ENCODE measurements around the gene RTP3. TPM values are rescaled to one million over a fixed set of nuclear protein-coding genes. Genes with fewer than 3 reads are reported as not detected.

The RTP3 gene
- total and polyA plus RNA-seq, 7 donors: not detected

DNA sequence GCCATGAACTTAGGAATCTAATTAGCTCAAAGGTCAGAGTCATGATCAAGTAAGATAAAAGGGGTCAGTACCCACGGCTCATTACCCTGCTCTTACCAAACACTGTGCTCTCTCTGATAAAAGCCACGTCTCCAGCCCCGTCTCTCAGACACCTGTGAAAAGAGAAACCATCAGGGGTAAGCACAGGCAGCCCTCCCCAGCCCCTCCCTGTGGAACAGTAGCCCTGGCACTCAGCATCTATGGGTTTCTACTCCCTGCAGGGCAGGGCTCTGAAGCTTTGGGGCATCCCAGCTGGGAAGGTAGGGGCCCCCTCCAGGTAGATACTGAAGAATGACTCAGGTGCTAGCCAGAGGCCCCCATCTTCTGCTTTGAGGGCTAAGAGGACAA is 43.6 kb upstream of the RTP3 start:
- Histone ChIP-seq H3K27me3 (no peaks in the 10 kb centered on the region), H3K36me3 (no peaks in the 10 kb centered on the region), H3K9me3 (no peaks in the 10 kb centered on the region), H3K4me1 (no peaks in the 10 kb centered on the region), H3K27ac (no peak overlapping the region), H3K4me3 (no peak overlapping the region)
- intact Hi-C loops (cut with DNase I): no loop called here
- no peak for DNase-seq
- TF ChIP-seq, protein P1, sequence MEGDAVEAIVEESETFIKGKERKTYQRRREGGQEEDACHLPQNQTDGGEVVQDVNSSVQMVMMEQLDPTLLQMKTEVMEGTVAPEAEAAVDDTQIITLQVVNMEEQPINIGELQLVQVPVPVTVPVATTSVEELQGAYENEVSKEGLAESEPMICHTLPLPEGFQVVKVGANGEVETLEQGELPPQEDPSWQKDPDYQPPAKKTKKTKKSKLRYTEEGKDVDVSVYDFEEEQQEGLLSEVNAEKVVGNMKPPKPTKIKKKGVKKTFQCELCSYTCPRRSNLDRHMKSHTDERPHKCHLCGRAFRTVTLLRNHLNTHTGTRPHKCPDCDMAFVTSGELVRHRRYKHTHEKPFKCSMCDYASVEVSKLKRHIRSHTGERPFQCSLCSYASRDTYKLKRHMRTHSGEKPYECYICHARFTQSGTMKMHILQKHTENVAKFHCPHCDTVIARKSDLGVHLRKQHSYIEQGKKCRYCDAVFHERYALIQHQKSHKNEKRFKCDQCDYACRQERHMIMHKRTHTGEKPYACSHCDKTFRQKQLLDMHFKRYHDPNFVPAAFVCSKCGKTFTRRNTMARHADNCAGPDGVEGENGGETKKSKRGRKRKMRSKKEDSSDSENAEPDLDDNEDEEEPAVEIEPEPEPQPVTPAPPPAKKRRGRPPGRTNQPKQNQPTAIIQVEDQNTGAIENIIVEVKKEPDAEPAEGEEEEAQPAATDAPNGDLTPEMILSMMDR (IDR thresholded peaks at IDR 0.05): no peak
- no peak for TF ChIP-seq POLR2AphosphoS5 (IDR thresholded peaks at IDR 0.05)
- TF ChIP-seq POLR2A (IDR thresholded peaks at IDR 0.05): no peak
- TF ChIP-seq EP300 (IDR thresholded peaks at IDR 0.05): no peak
- WGBS, 2 donors: 33 to 51% methylated on average over 3 of the region's 3 CpGs

DNA sequence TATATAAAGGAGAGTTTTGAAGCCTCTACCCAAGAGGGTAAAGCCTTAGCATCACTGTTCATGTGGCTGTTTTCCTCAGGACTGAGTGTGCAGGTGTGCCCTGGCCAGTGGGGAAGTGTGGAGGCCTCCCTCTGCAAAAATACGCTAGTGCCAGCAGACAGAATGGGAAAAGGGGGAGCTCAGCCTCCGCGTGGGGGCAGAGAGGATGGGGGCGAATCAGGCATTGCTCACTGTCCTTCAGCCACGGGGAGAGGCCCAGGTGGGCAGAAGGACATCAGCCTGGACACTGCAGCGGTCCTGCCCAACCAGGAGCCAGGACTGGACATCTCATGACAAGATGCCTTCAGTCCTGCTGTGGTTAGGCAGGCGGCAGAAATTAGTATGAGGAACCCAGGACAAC is 43.2 kb upstream of the RTP3 start:
- H3K9me3 ChIP-seq: no peaks in the 10 kb centered on the region
- H3K4me1 ChIP-seq: no peaks in the 10 kb centered on the region
- H3K4me3 ChIP-seq: no peak overlapping the region
- TF ChIP-seq POLR2AphosphoS5 (IDR thresholded peaks at IDR 0.05) (no peak), POLR2A (IDR thresholded peaks at IDR 0.05) (no peak), EP300 (IDR thresholded peaks at IDR 0.05) (no peak)
- TF ChIP-seq, protein P1 (IDR thresholded peaks at IDR 0.05): no peak
- no peak overlapping the region for H3K27ac ChIP-seq
- WGBS, 2 donors: 85 to 87% methylated on average over 7 of the region's 7 CpGs
- H3K27me3 ChIP-seq: no peaks in the 10 kb centered on the region
- no peaks in the 10 kb centered on the region for H3K36me3 ChIP-seq
- no peak for DNase-seq
- intact Hi-C loops (cut with DNase I): no loop called here

DNA sequence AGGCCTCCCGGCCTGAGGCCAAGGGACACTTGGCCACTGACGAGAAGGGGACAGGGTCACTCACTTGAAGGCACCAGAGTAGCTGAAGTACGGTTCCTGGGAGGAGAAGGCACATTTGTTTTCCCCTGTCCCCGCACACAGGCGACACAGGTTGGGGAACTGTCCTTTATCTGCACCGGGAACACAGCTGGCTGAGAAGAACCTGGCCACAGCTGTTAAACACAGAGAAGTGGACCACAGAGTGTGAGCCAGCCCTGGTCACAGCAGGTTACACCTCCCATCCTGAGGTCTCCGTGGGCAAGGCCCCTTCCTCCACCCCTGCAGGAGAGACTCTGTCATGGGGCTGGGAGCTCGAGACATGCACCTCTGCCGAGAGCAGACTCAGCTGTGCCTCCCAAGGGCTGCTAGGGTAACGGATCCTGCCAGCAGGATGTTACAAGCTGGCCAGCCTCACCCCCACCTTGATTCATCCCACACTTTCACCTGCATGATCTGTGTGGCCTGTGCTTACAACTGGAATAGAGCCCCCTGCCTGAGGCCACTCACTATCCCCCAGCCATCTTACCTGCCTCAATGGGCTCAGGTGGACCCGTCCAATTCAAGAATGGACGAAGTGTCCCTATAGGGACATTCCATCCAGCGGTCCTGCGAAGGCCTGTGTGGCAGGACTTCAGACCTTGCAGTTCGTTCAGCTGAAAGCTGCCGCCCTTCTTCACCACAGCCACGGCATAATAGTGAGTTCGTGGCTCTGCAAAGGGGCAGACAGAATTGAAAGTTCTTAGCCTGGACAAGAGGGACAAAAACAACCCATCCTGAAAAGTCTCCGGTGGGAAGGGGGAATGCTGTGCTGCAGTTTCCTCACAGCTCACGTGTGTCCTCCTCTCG is 42.3 kb upstream of the RTP3 start:
- H3K4me3 ChIP-seq: no peak overlapping the region
- 91 to 92% methylated on average over 21 of the region's 21 CpGs for WGBS, 2 donors
- H3K27ac ChIP-seq: no peak overlapping the region
- no peak for DNase-seq
- H3K4me1 ChIP-seq: no peaks in the 10 kb centered on the region
- no peaks in the 10 kb centered on the region for H3K36me3 ChIP-seq
- no peak for TF ChIP-seq POLR2A (IDR thresholded peaks at IDR 0.05)
- TF ChIP-seq, protein P1 (IDR thresholded peaks at IDR 0.05): no peak
- intact Hi-C loops (cut with DNase I): no loop called here
- H3K9me3 ChIP-seq: no peaks in the 10 kb centered on the region
- no peaks in the 10 kb centered on the region for H3K27me3 ChIP-seq

DNA sequence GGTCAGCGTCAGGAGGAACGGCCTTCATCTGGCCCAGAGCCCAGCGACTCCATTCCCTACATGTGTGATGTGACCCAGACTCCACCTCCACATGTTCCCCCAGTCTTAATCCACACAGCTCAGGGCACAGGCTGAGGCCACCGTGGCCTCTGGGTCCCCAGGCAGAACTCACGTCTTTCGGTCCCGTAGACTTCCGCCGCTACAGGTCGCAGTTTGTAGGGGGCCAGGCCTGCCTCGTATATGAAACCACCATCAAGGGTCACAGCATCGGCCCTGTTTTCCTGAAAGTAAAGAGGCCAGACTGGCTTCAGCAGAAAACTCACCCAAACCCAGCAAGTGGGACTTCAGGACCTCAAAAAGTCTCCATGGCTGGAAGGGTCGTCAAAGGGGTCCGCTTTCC is 41.7 kb upstream of the RTP3 start:
- intact Hi-C loops (cut with DNase I): no loop called here
- no peak overlapping the region for H3K27ac ChIP-seq
- TF ChIP-seq EP300 (IDR thresholded peaks at IDR 0.05) (no peak), POLR2AphosphoS5 (IDR thresholded peaks at IDR 0.05) (no peak), POLR2A (IDR thresholded peaks at IDR 0.05) (no peak)
- TF ChIP-seq, protein P1 (IDR thresholded peaks at IDR 0.05): no peak
- no peaks in the 10 kb centered on the region for H3K36me3 ChIP-seq
- no peaks in the 10 kb centered on the region for H3K4me1 ChIP-seq
- 95% methylated on average over 14 of the region's 14 CpGs for WGBS, 2 donors
- DNase-seq: no peak
- H3K4me3 ChIP-seq: no peak overlapping the region
- H3K27me3 ChIP-seq: no peaks in the 10 kb centered on the region
- no peaks in the 10 kb centered on the region for H3K9me3 ChIP-seq

DNA sequence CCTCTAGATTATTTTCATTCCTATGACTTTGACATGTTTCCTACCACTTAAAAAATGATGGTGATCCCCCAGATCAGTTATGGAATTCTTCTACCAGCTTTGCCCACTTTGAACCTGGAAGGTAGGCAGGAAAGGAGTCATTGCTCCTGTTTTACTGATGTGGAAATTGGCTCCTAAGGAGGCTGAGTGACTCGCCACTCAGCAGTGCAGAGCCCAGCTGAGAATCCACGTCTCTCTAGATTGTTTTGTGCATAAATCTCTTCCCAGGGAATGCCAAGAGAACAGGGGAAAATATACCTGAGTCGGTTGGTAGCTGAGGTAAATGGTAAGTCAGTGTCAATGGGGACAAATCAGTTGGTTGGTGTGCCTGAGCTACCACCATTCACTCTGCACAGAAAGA is 37.7 kb upstream of the RTP3 start:
- DNase-seq: no peak
- Histone ChIP-seq H3K27ac (no peak overlapping the region), H3K9me3 (no peaks in the 10 kb centered on the region), H3K4me3 (no peak overlapping the region), H3K4me1 (no peaks in the 10 kb centered on the region), H3K27me3 (peaks cover 5 to 29% (median 25%) of the 10 kb centered on the region in 3 donors), H3K36me3 (no peaks in the 10 kb centered on the region)
- no peak for TF ChIP-seq EP300 (IDR thresholded peaks at IDR 0.05)
- TF ChIP-seq POLR2AphosphoS5 (IDR thresholded peaks at IDR 0.05): no peak
- no peak for TF ChIP-seq POLR2A (IDR thresholded peaks at IDR 0.05)
- TF ChIP-seq, protein P1 (IDR thresholded peaks at IDR 0.05): no peak
- intact Hi-C loops (cut with DNase I): no loop called here
- WGBS, 2 donors: 82 to 84% methylated on average over 3 of the region's 3 CpGs

Data from sigmoid colon (tissue), 7 donors.